Nucleus accumbens (tissue), 56 donors: ENCODE data around the gene CFAP46.
"Not testable (repeated sequence)": the region's sequence is repeated elsewhere in the genome, so short reads cannot be mapped to it uniquely, and the experiment has no call there.

Experiments used
- DNase-seq, 56 donors: peaks; one replicate each; lab custom pipeline; 2025; lab: John Stamatoyannopoulos, UW

The CFAP46 gene

DNA sequence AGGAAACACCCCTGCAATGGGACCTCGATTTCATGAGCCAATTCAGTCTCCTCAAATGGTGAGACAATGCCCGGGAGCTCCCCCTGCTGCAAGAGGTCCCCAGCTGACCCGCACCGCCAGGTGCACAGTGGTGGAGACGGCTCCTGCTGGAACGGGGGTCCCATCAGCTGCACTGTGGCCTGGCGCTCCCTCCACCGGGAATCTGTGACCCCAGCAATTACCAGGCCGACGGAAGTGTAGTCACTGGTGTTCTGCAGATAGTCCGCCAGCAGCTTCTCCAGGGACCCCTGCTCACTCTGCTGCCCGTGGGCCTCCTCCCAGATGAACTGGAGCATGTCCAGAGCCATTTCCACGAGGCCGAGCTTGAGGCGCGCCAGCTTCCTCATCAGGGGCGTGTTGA is 91.5 kb downstream of the CFAP46 start:
- DNase-seq: no peak

DNA sequence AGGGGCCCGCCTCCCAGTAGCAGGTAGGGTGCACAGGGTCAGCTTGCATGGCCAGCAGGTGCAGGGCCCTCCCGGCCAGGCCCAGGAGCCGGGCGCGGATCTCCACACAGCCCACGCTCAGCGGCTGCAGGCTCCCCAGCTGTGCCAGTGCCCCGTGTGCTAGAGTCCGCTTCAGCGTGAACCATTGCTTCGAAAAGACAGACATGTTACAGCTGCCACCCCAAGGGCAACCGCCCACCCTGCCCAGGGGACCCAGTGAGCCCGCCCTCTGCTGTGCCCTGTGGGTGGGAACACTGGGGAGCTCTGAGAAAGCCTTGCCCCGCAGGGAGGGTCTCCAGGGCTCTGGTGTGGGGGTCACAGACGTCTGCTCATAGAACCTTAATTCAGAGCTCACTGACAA is 92.1 kb downstream of the CFAP46 start:
- no peak for DNase-seq

DNA sequence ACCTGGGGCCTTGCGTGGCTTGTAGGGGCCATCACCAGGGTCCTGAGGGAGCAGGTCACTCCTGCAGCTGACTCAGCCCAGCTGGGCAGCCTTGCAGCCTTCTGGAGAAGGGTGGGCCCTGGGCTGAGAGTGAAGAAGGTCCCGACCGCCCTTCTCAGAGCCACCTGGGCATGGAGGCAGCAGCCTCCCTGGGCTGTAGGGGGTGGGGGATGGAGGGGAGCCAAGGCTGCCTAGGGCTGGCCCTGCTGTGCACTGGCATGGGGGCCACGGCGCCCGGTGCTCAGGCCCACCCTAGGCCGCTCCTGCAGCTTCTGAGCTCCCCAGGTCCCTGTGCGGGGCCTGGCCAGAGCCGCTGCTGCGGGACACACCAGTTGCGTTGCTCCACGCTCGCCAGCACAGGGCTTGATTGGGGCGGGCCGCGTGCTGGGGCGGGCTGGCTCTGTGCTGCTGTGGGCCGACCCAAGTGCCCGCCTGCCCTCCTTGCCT is 92.8 kb downstream of the CFAP46 start:
- no peak for DNase-seq

DNA sequence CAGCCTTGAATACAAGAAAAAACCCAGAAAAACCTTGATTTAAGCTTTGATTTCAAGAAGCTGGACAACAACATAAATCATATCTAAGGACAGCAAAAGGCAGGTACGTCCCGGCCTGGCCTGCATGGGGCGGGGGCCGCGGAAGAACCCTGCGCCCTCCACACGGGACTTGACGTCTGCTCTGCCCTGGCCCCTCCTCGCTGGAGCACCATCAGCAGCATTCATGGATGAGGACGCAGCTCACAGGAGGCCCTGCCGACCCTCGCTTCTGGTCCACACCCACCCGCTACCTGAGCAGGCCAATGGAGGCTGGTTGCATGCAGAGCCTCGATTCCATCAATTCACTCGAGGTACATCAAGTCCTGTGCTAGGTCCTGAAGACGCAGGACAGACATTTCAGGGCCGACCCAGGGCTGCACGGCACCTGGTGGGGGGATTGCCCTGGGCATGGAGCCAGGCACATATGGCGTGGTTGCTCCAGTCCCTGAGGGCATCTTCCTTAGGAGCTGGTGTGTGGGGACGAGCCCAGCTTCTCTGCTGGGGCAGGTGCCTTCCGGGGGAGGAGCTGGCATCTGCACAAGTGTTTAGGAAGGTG is 93.3 kb downstream of the CFAP46 start:
- no peak for DNase-seq

DNA sequence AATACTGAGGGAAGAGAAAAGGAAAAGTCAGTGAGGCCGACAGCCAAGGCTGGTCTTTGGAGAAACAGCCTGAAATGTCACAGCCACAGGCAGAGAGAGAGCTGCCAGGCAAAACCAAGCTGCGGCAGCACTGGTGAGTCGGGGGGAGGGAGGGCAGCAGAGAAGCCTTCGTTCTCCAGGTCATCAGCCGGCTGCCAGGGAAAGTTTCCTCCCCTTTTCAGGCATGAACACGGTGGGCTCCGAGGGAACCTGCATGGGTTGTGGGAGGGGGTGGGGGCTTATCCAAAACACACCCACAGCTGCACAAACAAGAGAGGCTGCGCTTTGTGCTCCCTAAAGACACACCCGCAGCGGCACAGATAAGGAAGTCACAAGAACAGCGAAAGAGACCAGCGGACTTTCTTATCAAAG is 94.1 kb downstream of the CFAP46 start:
- DNase-seq: peak in 1 of 56 donors; percentile 6

DNA sequence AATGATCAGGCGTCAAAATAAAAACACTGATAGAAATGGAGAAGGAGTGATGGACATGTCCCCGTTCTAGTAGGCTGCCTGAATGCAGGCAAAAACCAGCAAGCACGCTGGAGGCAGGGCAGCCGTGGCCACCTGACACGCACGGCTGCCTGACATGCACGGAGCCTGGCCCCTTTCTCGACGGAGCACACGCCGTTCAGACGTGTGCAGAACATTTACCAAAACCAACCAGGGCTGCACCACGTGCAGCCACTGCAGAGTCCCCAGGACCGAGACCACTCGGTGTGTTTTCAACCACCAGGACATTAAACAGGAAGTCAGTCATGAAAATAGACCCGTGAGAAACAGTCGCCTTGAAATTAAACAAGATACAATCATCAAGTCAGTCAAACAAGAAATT is 94.5 kb downstream of the CFAP46 start:
- no peak for DNase-seq

DNA sequence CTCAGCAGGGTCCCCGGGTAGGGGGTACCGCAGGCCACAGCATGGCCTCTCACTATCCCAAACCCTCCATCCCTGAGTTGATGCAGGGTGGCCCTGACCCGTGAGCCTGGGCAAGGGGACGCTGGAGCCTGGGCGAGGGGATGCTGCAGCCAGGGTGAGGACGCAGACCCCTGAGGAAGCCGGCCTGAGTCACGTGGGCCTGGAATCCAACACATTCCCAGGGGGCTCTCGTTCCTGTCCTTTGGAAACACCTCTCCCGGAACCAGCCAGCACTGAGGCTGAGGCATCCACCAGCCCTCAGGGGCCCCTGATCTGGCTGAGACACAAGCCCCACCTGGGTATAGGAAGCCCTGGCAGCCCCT is 95.0 kb downstream of the CFAP46 start:
- DNase-seq: no peak

DNA sequence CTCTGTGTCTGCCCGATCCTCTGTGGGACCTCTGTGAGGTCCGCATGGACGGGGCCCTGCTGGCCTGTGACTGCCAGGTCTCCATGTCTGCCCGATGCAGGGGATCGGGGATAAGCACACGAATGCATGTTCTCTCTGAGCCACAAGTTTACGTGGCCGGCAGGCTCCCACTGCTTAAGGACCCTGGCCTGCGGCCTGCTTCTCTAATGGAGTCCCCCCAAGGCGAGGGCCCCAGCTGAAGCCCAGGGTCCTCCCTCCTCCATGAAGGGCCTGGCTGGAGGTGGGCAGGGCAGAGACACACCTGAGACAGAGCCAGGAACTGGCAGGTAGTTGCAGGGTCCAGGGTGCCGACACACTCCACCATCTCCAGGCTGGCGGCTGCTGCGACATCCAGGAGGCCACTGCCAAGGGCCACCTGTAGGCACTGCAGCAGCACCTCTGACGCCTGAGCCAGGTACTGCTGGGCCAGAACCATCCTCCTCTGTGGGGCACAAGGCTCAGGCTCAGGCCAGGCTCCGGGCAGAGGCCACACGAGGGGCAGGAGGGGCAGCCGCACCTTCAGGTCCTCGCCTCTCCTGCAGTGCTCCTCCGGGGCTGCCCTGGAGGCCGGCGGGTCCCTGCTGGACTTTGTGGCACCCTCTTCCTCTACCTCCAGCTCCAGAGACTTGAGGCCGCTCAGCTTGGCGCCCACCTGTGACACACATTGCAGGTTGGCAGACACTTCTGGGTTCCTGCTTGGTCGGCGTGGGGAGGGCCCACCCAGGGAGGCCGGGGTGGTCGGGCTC is 95.5 kb downstream of the CFAP46 start:
- DNase-seq: no peak

DNA sequence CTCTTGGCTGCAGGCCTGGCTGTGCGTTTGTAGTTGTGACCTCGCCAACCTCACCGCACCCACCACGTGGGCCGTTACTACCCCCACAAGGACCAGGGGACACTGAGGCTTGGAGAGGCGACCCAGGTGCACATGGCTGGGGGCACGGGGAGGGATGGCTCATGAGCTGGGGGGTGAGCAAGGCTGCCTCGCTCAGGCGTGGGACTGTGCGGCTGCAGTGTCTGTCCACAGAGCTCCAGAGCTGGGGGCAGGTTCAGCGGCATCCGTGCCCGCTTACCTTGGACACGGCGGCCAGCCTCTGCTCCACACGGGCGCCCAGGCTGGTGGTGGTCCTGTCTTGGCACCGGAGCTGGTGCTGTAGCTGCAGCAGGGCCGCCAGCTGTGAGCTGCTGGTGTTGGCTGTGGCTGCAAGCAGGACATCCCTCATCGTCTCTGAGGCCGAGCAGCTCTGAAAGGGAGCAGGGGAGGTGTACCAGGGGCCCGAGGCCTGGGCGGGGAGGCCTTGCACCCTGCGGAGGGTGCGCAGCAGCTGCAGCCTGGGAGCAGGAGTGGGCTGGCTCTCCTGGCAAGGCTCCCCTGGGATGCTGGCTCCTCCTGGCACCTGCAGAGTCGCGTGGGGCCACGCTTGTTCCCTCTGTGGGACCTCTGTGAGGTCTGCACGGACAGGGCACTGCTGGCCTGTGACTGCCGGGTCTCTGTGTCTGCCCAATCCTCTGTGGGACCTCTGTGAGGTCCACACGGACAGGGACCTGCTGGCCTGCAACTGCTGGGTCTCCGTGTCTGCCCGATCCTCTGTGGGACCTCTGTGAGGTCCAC is 96.4 kb downstream of the CFAP46 start:
- no peak for DNase-seq

DNA sequence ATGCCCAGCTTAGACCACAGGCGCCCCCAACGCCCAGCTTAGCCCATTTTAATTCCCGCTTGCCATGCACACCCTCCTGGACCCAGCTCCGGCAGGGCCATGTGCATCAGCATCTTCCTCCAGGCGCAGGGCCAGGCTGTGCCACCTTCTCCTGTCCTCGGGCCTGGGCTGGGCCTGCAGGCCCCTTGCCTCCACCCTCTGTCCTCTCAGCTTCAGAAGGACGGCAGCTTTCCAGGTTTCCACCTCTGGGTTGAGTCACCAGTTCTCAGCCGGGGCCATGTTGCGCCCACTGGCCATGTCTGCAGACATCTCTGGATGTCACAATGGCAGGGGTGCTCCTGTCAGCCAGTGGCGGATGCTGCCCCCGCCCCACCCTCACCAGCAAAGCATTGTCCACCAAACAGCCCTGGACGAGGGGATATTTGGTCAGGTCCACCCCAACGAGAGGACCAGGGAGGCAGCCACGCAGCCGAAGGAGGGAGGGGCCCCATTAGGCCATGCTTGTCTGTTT is 97.3 kb downstream of the CFAP46 start:
- DNase-seq: no peak

DNA sequence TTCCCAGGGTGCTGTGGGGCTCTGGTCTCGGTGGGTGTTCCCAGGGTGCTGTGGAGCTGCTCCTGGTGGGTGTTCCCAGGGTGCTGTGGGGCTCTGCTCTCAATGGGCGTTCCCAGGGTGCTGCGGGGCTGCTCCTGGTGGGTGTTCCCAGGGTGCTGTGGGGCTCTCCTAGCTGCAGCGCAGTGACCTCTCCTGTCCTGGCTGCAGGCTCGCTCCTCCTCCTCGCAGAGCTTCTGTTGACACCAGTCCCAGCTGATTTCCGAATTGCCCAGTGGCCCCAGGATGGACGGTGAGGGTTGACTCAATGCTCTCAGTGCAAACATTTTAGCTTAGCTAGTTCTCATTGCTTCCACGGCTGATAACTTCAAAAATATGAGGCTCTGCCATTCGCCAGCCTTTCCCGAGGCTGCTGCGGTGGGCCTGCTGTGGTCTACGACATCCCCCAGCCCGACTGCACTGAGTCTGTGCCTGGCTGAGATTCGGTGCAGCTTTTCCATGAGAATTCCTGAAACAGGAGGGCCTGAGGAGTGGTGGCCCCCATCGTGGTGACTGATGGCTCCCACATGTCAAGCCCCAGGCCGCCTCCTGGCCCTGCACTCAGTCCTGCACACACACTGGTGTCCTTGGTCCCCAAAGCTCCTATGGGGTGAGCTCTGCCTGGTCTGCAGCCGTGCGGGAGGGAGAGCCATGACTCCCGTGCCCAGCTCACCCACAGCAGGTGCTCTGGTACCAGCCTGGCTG is 98.1 kb downstream of the CFAP46 start:
- DNase-seq: no peak

DNA sequence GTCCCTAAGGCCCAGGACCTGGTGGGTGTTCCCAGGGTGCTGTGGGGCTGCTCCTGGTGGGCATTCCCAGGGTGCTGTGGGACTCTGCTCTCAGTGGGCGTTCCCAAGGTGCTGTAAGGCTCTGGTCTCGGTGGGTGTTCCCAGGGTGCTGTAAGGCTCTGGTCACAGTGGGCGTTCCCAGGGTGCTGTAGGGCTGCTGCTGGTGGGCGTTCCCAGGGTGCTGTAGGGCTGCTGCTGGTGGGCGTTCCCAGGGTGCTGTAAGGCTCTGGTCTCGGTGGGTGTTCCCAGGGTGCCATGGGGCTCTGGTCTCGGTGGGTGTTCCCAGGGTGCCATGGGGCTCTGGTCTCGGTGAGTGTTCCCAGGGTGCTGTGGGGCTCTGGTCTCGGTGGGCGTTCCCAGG is 99.1 kb downstream of the CFAP46 start:
- not testable (repeated sequence) for DNase-seq

DNA sequence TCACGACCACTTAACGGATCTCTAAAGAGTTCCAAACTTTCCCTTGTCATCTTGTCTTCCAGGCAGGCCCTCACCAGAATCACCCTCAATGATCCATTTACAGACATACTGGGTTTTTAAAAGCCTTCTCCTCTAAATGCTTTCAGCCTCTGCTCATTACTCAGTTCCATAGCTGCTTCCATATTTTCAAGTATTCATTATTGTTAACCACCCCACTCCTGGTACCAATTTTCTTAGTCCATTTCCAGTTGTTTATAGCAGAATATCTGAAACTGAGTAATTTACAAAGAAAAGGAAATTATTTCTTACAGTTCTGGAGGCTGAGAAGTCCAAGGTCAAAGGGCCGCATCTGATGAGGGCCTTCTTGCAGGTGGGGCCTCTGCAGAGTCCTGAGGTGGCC is 100.0 kb downstream of the CFAP46 start:
- no peak for DNase-seq

DNA sequence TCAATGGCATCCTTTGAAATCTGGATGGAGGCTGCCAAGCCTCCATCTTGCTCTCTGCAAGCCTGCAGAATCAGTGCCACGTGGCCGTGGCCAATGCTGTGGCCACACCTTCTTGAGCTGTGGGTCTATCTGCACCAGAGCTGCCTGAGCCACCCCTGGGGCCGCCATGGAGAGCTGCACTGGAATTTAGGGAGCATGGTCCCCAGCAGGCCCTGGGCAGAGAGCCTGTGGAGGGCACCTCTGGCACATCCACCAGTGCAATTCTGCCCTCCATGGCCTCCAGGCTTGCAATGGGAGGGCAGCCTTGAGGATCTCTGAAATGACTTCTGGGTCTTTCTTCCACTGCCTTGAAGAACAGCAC is 100.8 kb downstream of the CFAP46 start:
- DNase-seq: no peak

DNA sequence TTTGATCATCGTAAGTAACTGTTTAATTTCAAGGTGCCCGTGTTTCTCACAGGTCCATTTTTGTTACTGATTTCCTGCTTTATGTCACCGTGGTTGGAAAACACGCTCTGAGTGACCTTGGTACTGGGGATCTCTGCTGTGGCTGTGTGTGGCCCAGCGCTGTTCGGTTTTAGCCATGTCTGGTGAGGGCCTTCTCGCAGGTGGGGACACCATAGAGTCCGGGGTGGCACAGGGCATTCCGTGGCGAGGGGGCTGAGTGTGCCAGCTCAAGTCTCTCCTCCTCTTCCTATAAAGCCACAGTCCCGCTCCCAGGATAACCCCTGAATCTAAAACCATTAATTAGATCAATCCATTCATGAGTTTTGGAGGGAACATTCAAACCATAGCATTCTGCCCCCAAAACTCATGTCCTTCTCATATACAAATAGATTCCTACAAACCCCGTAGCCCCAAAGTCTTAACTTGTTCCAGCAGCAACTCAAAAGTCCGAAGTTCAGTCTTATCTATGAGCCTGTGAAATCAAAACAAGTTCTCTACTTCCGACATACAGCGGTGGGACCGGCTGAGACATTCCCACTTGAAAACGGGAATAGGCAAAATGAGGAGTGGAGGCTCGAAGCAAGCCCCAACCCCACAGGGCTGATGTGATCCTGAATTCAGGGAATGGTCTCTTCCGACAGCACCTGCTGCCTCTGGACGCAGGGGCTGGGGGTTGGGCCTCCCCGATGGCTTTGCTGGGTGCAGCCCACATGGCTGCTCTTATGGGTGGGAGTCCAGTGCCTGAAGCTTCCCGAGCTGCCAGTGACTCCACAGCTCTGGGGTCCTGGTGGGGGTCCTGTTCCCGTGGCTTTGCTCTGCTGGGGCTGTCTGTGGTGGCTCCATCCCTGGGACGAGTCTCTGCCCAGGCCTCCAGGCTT is 101.4 kb downstream of the CFAP46 start:
- no peak for DNase-seq

DNA sequence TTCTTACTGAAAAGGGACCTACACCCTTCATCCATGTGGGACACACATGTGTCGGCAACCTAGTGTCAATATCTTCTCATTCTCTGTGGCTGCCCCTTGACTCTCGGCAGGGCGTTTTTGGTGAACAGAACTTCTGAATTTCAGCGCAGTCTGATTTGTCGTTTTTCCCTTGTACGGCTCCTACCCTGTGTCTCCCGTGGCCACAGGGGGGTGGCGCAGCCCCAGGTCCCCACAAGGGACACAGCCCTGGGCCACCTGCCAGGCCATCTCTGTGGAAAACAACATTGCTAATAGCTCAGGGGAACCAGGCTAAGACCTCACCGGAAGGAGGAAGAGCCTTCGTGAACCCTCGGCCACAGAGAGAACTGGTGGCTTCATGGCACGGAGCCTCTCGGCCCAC is 103.3 kb downstream of the CFAP46 start:
- no peak for DNase-seq

DNA sequence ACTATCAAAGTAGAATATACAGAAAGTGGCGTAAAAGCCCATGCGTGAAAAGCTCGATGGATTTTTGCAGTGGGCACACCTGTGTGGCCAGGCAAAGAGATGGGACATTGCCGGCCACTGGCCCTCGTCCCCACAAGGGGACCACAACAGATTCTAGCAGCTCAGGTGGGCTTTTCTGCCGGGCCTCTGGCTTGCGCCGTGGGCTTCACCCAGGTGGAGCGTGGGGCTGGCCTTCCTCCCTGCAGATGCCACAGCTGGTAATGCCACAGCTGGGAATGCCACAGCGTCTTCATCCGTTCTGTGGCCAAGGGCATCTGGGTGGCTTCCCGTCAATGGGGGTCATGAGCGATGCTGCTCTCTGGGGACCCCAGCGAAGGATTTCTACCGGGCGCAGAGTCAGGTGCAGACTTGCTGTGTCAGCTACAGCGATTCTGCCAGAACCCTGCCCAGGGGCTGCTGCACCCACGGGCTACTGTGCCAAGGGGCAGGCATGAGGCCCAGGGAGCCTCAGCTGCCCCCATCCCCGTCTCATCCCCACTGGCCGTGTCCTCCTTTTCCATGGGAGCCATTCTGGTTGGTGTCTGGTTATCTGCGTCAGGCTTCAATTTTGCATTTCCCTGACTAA is 103.9 kb downstream of the CFAP46 start:
- no peak for DNase-seq

DNA sequence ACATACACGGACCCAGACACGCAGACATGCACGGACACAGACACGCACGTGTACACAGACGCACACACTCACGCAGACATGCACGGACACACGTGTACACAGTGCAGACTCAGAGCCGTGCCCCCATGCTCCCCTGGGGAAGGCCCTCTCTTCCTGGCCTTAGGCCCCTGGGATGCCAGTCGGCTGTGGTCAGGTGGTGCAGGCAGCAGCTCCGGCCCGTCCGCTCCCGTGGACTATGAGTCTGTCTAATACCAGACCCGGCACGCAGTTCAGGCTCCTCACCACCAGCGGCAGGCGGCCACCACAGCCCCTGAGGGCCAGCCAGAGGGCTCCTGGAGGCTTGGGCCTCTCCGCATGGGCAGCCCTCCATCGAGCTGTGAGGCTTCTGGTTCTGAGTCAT is 104.5 kb downstream of the CFAP46 start:
- no peak for DNase-seq
